HAP-1 (cell line): ENCODE measurements around the gene TULP4.
"Not testable (repeated sequence)": the region's sequence is repeated elsewhere in the genome, so short reads cannot be mapped to it uniquely, and the experiment has no call there.

Experiments
- DNase-seq, 2 experiments: peaks; one replicate each; pipeline ENCODE4 v3.0.0-alpha.2; 2016 to 2020; ENCODE audit warnings: low spot score in 2 of 2
- H3K27me3 ChIP-seq: fragments of 250-450 bp; sonication (Bioruptor Pico); 2 replicates; pipeline ENCODE4 v1.5.1; 2020; ENCODE audit warnings: low read depth, mild to moderate bottlenecking, moderate library complexity
- H3K36me3 ChIP-seq: fragments of 250-450 bp; sonication (Bioruptor Pico); replicated peaks from 2 replicates; pipeline ENCODE4 v1.5.1; 2020; ENCODE audit warnings: mild to moderate bottlenecking
- H3K4me1 ChIP-seq: fragments of 250-450 bp; sonication (Bioruptor Pico); 2 replicates; pipeline ENCODE4 v1.5.1; 2020; ENCODE audit warnings: mild to moderate bottlenecking
- H3K4me3 ChIP-seq: fragments of 250-450 bp; sonication (Bioruptor Pico); 2 replicates; pipeline ENCODE4 v1.5.1; 2020; ENCODE audit warnings: mild to moderate bottlenecking, moderate library complexity
- H3K9me3 ChIP-seq: fragments of 250-450 bp; sonication (Bioruptor Pico); 2 replicates; pipeline ENCODE4 v1.5.1; 2020; ENCODE audit warnings: mild to moderate bottlenecking, moderate library complexity
- in situ Hi-C: fragments of 300-500 bp; cut with MboI; formaldehyde crosslinking; loops from 3 replicates; pipeline ENCODE4 v1.14.3; 2020; ENCODE audit warnings: low sequenced_read_pairs, inconsistent platforms, mixed read lengths

Gene TULP4

GRCh38 chr6:158302195-158302796, 10.0 kb upstream of the TULP4 start:
- H3K27me3 ChIP-seq, DNase-seq, in situ Hi-C loops, H3K9me3 ChIP-seq, H3K36me3 ChIP-seq, H3K4me3 ChIP-seq, H3K4me1 ChIP-seq: not testable (repeated sequence)

DNA sequence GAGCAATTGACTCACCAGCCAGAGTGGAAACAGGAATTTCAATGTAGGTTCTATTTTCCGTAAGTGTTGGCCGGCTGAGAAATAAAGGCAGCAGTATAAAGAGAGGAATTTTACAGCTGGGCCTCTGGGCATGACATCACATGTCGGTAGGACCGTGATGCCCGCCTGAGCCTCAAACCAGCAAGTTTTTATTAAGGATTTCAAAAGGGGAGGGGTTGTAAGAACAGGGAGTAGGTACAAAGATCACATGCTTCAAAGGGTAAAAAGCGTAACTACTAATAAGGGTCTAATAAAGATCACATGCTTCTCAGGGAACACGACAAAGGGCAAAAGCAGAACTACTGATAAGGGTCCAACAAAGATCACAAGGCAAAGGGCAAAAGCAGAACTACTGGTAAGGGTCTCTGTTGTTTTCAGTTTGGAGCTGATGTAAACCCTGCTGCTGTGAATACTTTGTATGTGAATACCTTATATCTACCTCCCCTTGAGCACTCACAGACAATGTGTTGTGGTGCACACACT, 9.0 kb upstream of the TULP4 start:
- H3K36me3 ChIP-seq = no peaks in the 10 kb centered on the region
- H3K9me3 ChIP-seq = no peaks in the 10 kb centered on the region
- no peaks in the 10 kb centered on the region for H3K27me3 ChIP-seq
- in situ Hi-C loops = no loop called here
- peaks cover 4% of the 10 kb centered on the region; the same call in 1 of the 2 replicates for H3K4me1 ChIP-seq
- H3K4me3 ChIP-seq = no peak overlapping the region
- peak in 1 of 2 experiments; percentile 16 for DNase-seq

DNA sequence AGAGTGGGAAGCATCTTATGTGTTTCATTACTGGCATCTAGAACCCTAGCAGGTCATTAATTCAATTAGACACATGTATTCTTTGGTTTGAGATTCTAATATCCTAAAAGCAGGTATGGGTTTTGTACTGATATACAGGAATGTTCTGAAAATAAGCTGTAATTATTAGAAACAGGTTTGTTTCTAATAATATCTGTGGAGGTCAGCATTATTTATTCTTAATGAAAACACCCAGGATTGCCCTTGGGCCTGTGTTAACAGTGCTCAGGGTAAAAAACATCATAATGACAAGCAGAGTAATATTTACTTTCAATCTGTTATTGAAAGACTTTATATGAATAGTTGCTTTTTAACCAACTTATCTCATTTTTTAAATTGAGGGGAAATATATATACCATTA, 8.0 kb upstream of the TULP4 start:
- in situ Hi-C loops = no loop called here

DNA sequence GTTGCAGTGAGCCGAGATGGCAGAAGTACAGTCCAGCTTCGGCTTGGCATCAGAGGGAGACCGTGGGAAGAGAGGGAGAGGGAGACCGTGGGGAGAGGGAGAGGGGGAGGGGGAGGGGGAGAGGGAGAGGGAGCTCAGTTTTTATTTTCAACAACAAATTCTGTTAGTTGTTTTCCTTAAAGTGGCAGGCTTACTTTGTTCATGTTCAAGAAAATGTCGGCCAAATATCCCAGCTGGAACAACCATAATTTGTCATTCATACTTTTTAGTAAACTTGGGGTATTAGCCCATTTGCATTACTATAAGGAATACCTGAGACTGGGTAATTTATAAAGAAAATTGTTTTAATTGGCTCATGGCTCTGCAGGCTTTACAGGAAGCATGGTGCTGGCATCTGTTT, 2.5 kb upstream of the TULP4 start:
- no peak for DNase-seq
- no peaks in the 10 kb centered on the region; the same call in 1 of the 2 replicates for H3K4me1 ChIP-seq
- in situ Hi-C loops = no loop called here
- H3K9me3 ChIP-seq = no peaks in the 10 kb centered on the region
- H3K36me3 ChIP-seq = peaks cover 5% of the 10 kb centered on the region
- H3K27me3 ChIP-seq = no peaks in the 10 kb centered on the region
- no peak overlapping the region for H3K4me3 ChIP-seq

More for the DNA sequence above, 8.0 kb upstream of the TULP4 start:
- H3K4me1 ChIP-seq = peaks cover 4% of the 10 kb centered on the region; the same call in 1 of the 2 replicates
- DNase-seq = no peak
- H3K27me3 ChIP-seq = no peaks in the 10 kb centered on the region
- no peaks in the 10 kb centered on the region for H3K9me3 ChIP-seq
- no peaks in the 10 kb centered on the region for H3K36me3 ChIP-seq
- no peak overlapping the region for H3K4me3 ChIP-seq

DNA sequence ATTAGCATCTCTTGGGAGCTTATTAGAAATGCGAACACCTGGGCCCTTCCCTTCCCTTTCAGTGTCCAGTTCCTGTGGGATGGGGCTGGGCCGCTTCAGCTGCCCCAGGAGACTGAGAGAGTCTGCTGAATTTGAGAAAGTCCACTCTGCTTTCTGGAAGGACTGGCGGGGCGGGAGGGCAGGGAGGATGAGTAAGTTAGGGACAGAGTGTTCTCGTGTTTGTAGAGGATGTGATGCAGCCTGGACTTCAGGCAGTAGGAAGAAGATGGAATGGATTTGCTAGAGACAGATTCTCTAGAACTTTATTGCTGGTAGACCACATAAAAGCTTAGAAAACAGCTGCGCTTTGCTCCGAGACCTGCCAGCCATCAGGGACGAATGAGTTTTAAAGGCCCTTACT, 1.1 kb upstream of the TULP4 start:
- peaks cover 14% of the 10 kb centered on the region for H3K36me3 ChIP-seq
- no peaks in the 10 kb centered on the region for H3K27me3 ChIP-seq
- in situ Hi-C loops = no loop called here
- H3K9me3 ChIP-seq = no peaks in the 10 kb centered on the region
- DNase-seq = no peak
- H3K4me3 ChIP-seq = no peak overlapping the region
- H3K4me1 ChIP-seq = no peaks in the 10 kb centered on the region; the same call in 1 of the 2 replicates

DNA sequence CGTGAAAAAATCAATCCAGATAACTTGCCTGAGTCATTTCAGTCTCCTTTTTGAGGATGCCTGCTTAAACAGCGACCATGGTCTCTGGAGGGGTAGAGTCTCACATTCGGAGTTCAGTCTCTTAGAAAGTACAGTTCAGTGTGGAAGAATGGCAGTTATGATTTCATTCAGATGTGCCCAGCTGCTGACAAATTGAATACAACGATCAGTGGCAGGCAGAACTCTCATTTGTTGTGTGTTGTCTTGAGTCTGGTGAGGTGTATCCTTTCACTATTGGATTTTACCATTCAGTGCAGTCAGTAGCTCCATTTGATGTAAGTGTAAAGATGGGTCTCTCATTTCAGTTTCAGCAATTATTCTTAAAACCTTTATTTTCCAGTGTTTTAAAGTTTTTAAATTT, 639 bp upstream of the TULP4 start:
- H3K36me3 ChIP-seq = peaks cover 17% of the 10 kb centered on the region
- H3K4me3 ChIP-seq = no peak overlapping the region
- no peaks in the 10 kb centered on the region for H3K27me3 ChIP-seq
- in situ Hi-C loops = no loop called here
- no peaks in the 10 kb centered on the region for H3K9me3 ChIP-seq
- DNase-seq = no peak
- H3K4me1 ChIP-seq = no peaks in the 10 kb centered on the region; the same call in 1 of the 2 replicates

DNA sequence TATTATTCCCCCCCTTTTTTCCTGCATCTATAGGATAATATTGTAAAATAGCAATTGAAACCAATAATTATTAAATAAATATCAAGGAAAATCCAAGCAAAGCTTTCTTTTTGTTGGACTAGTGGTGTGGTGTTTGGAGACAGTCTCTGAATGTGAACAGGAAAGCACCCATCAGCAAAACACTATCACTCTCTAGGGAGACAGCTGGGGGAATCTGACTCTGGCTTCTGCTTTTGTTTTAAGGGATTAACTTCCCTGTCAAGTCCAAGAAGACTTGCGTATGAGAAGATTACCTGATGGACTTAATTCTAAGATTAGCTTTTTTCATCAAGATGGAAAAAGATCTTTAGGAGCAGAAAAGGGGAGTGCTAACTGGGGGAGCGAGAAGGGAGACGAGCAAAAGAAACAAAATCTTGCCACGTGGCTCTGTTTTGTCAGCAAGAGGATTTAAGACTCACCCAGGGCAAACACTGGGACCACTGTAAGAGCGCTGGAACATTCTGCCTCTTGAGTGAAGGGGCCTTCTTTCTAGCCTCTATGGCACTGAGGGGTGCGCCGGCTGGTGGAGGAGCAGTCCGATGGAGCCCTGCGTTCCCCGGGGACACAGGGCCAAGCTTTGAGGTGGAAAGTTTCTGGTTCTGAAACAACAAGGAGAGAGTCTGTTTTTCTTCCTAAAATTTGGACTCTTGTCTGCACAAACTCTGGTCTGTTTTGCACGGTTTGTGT, 570 bp downstream of the TULP4 start:
- DNase-seq = no peak
- in situ Hi-C loops = no loop called here
- Histone ChIP-seq H3K36me3 (peaks cover 17% of the 10 kb centered on the region), H3K4me1 (no peaks in the 10 kb centered on the region; the same call in 1 of the 2 replicates), H3K27me3 (no peaks in the 10 kb centered on the region), H3K4me3 (no peak overlapping the region), H3K9me3 (no peaks in the 10 kb centered on the region)

DNA sequence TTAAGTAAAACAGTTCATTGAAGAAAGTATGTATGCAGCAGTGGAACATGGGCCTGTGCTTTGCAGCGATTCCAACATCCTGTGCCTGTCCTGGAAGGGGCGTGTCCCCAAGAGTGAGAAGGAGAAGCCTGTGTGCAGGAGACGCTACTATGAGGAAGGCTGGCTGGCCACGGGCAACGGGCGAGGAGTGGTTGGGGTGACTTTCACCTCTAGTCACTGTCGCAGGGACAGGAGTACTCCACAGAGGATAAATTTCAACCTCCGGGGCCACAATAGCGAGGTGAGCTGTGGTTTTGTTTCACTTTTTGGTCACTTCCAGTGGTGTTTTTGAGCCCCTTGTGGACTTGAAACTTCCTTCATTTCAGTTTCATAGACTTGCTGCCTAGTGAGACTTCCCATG, 1.7 kb downstream of the TULP4 start:
- no peaks in the 10 kb centered on the region; the same call in 1 of the 2 replicates for H3K4me1 ChIP-seq
- in situ Hi-C loops = no loop called here
- no peaks in the 10 kb centered on the region for H3K9me3 ChIP-seq
- DNase-seq = no peak
- no peak overlapping the region for H3K4me3 ChIP-seq
- no peaks in the 10 kb centered on the region for H3K27me3 ChIP-seq
- peaks cover 17% of the 10 kb centered on the region for H3K36me3 ChIP-seq

DNA sequence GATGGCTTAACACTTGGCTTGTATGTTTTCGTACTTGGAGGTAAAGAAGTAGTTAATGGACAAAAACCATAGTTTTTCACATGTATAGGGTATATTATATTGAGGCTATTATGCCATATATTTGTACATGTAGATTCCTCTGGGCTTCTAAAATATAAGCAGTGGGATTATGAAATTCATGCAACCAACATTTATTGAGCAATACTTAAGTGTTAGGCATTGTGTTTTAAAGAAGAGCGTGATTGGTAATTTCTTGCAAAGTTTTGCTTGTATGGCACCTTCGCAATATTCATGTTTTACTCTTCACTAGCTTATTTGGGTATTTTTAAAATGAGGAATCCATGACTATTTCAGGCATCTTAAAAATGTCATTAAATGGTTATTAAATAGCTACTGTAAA, 2.5 kb downstream of the TULP4 start:
- Histone ChIP-seq H3K36me3 (peaks cover 17% of the 10 kb centered on the region), H3K4me3 (no peak overlapping the region), H3K4me1 (no peaks in the 10 kb centered on the region; the same call in 1 of the 2 replicates), H3K27me3 (no peaks in the 10 kb centered on the region), H3K9me3 (no peaks in the 10 kb centered on the region)
- in situ Hi-C loops = no loop called here
- no peak for DNase-seq

- Histone ChIP-seq H3K4me1 (no peaks in the 10 kb centered on the region; the same call in 1 of the 2 replicates), H3K36me3 (peaks cover 17% of the 10 kb centered on the region), H3K9me3 (no peaks in the 10 kb centered on the region), H3K4me3 (no peak overlapping the region), H3K27me3 (no peaks in the 10 kb centered on the region)
- DNase-seq = no peak
- in situ Hi-C loops = no loop called here
Measured at GRCh38 chr6:158316022-158316421, 3.8 kb downstream of the TULP4 start.

DNA sequence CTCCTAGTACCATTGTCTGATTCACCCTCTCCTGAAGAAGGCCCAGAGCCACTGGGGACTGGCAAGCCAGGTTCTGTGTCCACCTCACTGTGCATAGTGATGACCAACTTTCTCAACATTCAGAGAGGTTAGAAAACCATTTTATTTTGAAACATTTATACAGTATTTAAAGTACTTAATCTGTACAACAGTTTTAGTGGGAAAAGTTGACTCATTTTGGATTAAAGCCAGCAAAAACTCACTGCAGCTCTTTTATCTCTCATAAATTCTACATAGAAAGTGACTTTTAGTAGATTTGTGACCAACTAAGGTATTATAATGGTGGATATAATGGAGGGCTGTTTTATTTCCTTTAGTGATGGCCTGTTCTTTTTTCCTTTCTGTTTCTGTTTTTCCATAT, 9.7 kb downstream of the TULP4 start:
- no peak for DNase-seq
- Histone ChIP-seq H3K4me3 (no peak overlapping the region), H3K36me3 (no peaks in the 10 kb centered on the region), H3K4me1 (0 out of 2 replicates have a peak, but pooled peaks cover 3% of the 10 kb centered on the region), H3K27me3 (no peaks in the 10 kb centered on the region), H3K9me3 (no peaks in the 10 kb centered on the region)
- in situ Hi-C loops = no loop called here

- Histone ChIP-seq H3K9me3 (no peaks in the 10 kb centered on the region), H3K27me3 (no peaks in the 10 kb centered on the region), H3K4me3 (no peak overlapping the region), H3K4me1 (0 out of 2 replicates have a peak, but pooled peaks cover 3% of the 10 kb centered on the region), H3K36me3 (no peaks in the 10 kb centered on the region)
- in situ Hi-C loops = no loop called here
- no peak for DNase-seq
Measured at GRCh38 chr6:158322400-158322723, 10.1 kb downstream of the TULP4 start.

GRCh38 chr6:158322724-158323560, 10.7 kb downstream of the TULP4 start:
- in situ Hi-C loops = no loop called here
- Histone ChIP-seq H3K27me3 (no peaks in the 10 kb centered on the region), H3K36me3 (no peaks in the 10 kb centered on the region), H3K9me3 (no peaks in the 10 kb centered on the region), H3K4me3 (no peak overlapping the region), H3K4me1 (0 out of 2 replicates have a peak, but pooled peaks cover 3% of the 10 kb centered on the region)
- no peak for DNase-seq

GRCh38 chr6:158323561-158323958, 11.3 kb downstream of the TULP4 start:
- 0 out of 2 replicates have a peak, but pooled peaks cover 3% of the 10 kb centered on the region for H3K4me1 ChIP-seq
- H3K9me3 ChIP-seq = no peaks in the 10 kb centered on the region
- H3K27me3 ChIP-seq = no peaks in the 10 kb centered on the region
- no peaks in the 10 kb centered on the region for H3K36me3 ChIP-seq
- in situ Hi-C loops = no loop called here
- no peak overlapping the region for H3K4me3 ChIP-seq
- no peak for DNase-seq
